NCI-H526 (cell line): ENCODE results near the gene OPN3.

ENCODE experiments used
- DNase-seq, 2 experiments: peaks; one replicate each; lab custom pipeline; 2025; lab: John Stamatoyannopoulos, UW

The OPN3 gene

GRCh38 chr1:241645199-241645598 lies 5.0 kb upstream of the OPN3 start:
- no peak for DNase-seq

DNA sequence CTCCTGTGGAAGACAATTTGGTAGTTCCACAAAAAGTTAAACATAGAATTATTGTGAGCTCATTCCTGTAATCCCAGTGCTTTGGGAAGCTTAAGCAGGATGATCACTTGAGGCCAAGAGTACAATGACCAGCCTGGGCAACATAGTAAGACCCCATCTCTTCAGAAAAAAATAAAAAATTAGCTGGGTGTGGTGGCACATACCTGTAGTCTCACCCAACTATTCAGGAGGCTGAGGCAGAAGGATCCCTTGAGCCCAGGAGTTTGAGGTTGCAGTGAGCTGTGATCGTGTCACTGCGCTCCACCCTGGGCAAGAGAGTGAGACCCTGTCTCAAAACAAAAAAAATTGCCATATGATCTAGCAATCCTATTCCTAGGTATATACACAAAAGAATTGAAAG lies 4.1 kb upstream of the OPN3 start:
- no peak for DNase-seq

DNA sequence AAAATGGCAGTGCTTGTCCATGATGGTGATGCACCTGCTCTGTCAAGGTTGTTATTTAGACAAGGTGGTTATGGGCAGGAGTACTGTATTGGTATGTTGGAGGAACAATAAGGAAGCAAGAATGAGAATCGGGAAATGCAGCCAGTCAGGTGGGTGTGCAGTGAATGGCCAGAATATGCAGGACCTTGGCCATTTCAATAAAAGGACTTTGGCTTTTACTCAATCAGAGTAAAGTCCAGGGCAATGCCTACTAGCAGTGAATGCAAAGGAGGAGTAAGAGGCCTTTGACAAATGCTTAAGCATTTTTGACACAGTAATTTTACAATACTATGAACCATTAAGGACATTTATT lies 2.4 kb upstream of the OPN3 start:
- no peak for DNase-seq

DNA sequence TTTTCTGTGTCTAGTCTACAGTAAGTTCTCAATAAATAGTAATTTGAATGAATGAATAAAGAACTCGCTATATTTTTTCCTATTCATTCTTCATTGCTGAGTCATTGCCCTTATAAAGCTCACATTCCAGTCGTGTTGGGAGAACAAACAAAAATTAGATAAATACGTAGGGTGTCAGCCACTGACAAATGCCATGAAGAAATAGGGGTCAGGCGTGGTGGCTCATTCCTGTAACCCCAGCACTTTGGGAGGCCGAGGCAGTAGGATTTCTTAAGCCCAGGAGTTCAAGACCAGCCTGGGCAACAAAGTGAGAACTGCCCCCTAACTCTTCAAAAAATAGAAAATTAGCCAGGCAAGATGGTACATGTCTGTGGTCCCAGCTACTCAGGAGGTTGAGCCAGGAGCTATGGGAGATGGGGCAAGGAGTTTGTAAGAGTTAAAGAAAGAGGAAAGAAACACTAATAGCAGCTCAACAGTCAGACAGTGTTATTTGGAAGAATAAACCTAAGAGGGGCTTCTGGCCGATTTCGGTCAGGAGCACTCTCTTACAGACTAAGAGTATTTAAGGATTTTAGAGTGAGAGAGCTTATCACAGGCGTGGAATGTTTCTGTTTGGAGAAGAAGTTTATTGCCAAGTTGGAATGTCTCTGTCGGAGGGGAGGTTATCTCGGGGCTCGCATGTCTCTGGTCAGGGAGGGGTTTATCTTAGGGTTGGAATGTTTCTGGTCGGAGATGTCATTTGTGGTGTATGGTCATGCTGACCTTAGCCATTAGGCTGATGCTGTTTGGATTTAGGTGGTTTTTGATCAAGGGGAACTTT lies 1.8 kb upstream of the OPN3 start:
- DNase-seq: no peak

DNA sequence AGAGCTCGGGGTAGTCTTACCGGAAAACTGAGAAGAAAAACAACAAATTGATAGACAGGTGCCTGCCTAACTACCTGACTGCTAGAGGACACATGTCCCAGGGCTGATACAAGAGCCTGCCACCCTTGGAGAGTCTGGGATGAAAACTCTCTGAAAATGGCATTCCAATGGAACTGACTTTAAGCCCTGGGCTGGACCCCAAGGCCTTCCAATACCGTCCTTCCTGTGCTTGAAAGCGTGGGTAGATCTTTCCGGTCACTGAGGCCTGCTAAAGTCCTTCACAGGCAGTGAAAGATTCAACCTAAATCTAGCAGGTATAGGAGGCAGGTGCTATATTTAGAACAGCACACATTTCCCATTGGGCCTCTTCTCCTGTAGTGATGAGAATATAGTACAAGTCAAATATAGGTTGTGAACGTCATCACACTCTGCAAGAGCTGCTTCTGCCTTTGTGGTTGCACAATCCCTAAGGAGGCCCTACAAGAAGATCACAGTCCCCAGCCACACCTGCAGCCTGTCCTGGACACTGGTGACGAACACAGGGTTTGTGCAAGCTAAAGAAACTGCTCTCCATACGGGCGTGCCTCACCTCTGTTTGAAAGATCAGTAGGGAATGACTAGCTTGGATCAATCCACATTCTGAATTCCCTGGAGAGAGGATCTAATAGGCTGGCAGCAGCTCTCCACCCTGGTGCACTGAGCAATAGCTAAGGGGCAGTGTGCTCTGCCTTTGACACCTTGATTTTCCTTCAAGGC lies 876 bp upstream of the OPN3 start:
- no peak for DNase-seq

- DNase-seq: peak in 1 of 2 experiments; percentile 53
These were observed 483 bp downstream of the OPN3 start for GRCh38 chr1:241639623-241640148.

DNA sequence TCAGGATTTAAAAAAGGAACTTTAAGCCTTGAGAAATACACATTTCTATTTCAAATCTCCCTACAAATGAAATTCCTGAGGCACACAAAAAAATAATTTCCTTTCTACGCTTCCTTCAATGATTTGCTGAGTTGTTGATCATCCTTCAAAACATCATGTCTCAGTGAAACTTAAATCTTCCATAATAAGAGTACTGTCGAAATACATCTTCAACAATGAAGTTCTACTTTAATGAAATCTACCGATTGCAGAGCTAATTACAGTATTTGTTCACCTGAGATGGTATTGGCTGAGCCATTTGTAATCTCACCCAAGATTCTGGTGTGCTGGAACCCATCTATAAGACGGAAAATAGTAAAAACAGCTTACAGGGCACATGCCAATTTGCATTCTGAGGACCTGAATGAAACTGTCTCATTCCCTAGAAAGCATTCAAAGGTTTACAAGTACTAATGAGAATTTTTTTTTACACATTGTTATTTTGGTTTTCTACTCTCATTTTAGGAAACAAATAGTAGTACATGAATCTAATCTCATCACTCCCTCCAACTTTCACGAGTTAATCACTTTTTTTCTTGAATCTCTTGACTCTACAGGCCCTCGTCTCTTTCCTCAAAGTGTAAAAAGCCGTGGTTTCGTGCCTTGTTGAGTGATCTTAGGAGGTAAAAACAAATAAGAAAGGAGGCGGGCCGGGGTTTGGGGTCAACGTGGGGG lies 1.1 kb downstream of the OPN3 start:
- DNase-seq: peak; percentile 4 to 10

GRCh38 chr1:241638099-241638682 lies 2.0 kb downstream of the OPN3 start:
- DNase-seq: no peak

GRCh38 chr1:241637604-241638003 lies 2.6 kb downstream of the OPN3 start:
- DNase-seq: no peak

- DNase-seq: no peak
These were observed 3.1 kb downstream of the OPN3 start for GRCh38 chr1:241637046-241637590.

GRCh38 chr1:241636291-241636690 lies 3.9 kb downstream of the OPN3 start:
- no peak for DNase-seq

- no peak for DNase-seq
These were observed 4.5 kb downstream of the OPN3 start for GRCh38 chr1:241635556-241636152.

GRCh38 chr1:241632987-241633386 lies 7.2 kb downstream of the OPN3 start:
- no peak for DNase-seq

DNA sequence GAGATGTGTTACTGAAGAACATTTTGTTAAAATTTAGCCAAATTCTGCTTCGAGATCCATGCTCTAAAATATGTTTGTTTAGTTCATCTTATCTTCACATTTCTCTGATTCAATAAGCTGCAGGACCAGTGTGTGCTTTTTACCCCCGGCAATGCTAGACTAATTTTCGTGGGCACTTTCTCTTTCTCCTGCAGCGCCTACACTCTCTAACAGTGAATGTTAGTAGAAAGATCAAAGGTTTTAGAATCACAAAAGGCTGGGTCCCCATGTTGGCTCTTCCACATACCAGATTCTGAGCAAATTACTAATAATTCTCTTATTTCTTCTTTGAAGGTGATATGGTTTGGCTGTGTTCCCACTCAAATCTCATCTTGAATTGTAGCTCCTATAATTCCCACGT lies 8.5 kb downstream of the OPN3 start:
- no peak for DNase-seq

- no peak for DNase-seq
These were observed 9.3 kb downstream of the OPN3 start for GRCh38 chr1:241630899-241631298.

DNA sequence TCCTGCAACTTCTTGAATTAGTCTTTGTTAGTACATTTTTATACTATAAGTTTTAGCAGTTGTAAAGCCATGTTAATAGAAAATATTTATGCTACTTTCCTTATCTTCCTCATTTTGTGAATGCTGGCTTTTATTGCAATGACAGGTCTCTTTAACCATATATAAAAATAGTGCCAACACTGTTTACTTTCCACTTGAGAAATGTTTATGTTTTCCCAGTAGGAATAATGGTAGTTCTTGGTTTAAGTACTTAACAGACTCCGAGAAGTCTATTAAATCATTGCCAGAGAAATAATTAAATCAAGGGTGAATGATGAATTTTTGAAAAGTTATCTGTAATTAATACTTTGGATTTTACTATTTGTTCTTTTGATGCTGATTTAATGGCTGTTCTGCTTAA lies 9.7 kb downstream of the OPN3 start:
- DNase-seq: no peak

DNA sequence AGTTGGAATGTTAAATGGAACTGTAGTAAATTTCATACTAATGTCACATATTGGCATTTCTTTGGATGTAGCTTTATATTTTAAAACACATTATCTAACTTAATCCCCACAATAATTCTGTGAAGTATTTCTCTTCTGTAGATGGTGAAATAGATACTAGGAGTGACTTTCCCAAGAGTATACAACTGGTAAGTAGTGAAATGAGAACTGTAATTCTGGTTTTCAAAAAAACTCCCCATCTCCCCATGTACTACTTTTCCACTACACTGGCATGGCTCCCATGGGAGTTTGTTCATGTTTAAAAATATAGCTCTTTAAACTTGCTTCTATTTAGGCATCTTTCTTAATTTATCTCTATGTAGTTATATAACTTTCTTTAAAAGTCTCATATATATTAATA lies 10.2 kb downstream of the OPN3 start:
- no peak for DNase-seq

- DNase-seq: peak in 1 of 2 experiments; percentile 12
These were observed 12.5 kb downstream of the OPN3 start for GRCh38 chr1:241627453-241628259.

- no peak for DNase-seq
These were observed 15.2 kb downstream of the OPN3 start for GRCh38 chr1:241624935-241625334.

DNA sequence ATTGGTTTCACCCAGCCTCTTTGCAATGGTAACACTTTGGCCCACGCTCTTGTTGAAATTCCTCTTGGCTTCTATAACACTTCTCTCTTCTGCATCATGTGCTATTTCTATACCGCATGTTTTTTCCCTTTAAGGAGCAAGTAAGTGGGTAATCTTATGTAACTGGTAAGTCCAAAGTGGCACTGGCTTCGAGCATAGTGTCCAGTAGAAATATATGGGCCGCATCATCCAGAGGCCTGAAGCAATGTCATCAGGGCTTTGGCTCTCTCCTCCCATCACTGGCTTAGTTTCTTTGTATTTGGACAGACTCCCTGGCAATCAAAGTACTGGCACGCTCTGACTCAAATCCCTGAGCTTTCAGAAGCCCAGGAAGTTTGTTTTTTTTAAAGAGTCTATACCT lies 17.5 kb downstream of the OPN3 start:
- no peak for DNase-seq

DNA sequence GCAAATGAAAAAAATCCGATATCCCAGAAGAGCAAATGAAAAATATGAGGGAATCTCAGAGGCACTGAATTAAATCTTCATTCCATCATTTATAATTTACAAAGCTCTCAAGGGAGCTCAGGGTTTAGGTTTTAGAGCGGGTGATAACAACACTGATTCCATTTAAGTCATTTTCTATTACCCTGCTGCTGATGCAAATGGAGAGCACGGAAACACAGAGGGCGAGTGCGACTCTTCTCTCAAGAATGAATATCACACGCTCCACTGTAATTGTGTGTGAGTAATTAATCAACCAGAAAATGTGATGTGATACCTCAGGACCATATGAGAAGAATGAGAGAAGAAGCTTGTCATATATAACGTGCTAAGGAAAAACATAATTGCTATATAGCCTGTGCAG lies 22.7 kb downstream of the OPN3 start:
- no peak for DNase-seq
